Measurements from ENCODE around the gene PNMT.

The PNMT gene

DNA sequence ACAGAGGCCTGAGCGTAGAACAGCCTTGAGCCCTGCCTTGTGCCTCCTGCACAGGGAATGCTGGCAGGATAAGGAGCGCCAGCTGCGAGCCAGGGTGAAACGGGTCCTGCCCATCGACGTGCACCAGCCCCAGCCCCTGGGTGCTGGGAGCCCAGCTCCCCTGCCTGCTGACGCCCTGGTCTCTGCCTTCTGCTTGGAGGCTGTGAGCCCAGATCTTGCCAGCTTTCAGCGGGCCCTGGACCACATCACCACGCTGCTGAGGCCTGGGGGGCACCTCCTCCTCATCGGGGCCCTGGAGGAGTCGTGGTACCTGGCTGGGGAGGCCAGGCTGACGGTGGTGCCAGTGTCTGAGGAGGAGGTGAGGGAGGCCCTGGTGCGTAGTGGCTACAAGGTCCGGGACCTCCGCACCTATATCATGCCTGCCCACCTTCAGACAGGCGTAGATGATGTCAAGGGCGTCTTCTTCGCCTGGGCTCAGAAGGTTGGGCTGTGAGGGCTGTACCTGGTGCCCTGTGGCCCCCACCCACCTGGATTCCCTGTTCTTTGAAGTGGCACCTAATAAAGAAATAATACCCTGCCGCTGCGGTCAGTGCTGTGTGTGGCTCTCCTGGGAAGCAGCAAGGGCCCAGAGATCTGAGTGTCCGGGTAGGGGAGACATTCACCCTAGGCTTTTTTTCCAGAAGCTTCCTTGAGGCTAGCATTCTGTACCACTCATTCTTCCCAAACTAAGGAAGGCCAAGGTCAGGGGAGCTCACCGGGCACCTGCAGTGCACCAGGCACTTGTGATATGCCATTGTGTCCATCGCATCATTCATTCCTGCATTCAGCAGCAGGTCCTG, 1.9 kb downstream of the PNMT start:
- no peak for DNase-seq (ENCODE audit: low read depth)

DNA sequence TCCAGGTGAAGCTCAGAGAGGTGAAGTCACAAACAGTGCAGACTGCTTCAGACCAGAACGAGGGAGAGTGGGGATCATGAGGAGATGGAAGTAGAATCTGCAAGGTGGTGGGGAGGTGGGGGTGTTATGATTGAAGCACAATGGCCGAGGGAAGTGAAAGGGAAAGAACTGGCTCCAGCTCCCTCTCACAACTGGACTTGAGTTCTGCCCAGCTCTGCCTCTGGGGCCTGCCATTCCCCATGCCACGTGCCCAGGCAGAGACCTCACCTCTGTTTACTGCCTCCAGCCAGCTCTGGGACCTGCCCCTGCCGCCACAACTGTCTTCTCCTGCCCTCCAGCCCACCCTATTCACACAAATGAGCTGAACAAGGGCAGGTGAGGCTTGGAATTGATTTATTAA, 2.5 kb downstream of the PNMT start:
- no peak for DNase-seq (ENCODE audit: low read depth)

DNA sequence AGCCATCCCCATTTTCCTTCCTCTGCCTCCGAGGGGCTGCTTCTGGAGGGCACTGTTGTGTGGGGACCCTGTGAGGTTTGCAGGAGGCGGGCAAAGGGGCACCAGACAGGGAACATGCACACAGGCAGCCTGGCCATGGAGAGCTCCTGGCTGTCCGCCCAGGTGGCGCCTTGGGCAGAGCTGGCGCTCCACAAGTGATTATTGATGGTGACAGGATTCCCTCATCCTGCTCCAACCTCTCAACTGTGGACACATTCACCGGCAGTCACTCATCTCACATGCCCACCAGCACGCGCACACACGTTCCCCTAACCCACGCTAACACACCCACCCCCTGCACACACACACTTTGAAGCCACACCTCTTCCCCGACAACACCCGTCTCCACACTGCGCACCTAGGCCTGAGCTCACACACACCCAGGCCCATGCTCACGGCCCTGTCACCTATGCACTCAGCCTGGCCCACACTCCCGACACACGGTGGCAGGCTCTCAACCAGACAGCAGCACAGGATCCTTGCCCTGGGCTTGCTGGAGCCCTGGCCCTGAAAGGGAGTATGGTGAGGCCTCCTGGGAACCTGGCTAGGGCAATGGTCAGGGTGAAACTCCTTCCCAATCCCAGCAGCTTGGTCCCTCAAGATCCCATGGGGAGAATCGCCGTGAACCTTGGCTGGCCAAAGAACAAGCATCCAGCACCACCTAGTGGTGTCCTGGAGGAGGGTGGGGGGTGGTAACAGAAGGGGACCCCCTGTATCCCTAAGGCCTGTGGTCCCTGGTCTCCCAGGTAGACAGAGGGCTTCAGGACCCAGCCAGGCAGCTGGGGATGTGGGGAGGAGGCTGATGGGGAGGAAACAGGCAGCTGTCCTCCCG, 3.6 kb downstream of the PNMT start:
- DNase-seq (ENCODE audit: low read depth), result no peak

DNA sequence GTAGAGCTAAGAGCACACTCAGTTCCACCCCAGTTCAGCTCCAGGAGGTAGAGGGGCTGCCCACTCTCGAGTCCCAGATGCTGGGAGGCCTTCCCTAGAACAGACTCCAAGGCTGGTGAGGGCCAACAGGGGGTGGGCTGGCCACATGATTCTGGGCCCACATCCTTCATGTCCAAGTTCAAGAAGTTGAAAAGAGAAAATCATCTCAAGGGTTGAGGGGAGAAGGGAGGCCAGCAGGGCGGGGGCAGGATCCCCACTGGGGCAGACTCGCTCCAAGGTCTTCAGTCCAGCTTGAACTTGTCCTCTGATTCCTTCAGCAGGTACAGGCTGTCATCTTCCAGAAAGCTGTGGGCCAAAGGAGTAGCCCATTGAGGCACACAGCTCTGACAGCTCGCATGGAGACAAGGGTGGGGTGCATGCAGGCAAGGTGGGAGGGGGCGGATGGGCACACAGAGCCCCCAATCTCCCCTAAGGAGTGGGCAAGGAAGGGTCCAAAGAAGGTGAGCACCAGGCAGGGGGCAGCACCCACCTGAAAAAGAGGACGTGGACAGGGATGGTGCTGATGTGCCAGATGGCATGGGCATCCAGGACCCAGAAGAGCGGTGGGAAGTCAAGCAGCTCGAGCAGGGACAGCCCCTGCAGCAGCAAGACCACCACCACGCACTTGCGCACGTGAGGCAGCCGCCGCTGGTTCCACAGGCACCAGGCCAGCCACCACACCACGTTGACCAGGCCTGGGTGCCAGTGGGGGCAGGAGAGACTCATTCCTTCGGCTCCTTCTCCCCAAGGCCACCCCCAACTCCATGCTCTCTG, 4.5 kb downstream of the PNMT start:
- DNase-seq (ENCODE audit: low read depth), result no peak

DNA sequence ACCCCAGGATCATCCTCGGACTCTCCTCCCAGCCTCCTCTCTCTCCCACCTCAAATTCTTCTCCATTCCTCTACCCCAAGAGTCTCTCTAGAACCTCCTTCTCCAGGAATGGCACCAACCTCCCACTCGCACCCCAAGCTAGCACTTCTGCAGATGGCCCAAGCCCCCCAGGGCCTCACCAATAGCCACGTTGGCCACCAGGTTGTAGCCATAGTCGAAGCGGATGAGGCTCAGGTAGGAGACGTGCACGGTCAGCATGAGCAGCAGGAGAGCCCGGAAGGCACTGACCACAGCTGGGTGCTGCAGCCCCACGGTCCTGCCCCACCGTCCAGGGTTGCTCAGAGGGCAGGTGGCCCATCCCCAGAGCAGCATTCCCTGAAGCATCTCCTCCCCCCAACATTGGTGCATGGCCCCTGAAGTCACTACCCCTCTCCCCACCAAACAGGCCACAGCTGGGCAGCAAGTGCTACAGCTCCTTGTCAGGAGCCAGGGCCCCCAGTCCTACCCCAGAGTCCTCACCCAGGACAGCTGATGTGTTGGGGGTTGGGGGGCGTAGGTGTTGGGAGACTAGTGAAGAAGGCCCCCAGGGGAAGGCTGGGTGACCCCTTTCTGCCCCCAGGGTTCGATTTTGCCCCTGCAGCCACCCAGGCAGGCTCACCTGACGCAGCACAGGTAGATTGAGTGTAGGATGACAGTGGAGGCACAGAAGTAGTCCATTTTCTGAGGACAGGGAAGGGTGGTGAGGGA, 5.3 kb downstream of the PNMT start:
- no peak for DNase-seq (ENCODE audit: low read depth)

DNA sequence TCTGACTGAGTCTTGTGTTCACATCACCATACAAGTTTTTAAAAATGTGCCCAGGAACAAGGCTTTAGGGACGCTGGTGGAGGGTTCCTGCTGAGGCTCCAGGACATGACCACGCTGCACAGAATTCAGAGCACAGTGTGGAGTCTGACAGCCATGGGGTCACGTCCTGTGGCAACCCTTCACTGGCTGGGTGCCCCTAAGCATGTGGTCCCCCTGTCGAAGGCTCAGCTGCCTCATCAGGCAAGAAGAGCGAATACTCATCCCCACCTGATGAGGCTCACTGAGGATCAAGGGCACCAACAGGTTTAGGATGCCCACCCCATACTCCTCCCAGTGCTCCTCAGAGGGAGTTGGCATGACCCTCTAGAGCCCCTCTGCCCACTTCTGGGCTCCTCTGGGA, 5.9 kb downstream of the PNMT start:
- DNase-seq (ENCODE audit: low read depth), result no peak

DNA sequence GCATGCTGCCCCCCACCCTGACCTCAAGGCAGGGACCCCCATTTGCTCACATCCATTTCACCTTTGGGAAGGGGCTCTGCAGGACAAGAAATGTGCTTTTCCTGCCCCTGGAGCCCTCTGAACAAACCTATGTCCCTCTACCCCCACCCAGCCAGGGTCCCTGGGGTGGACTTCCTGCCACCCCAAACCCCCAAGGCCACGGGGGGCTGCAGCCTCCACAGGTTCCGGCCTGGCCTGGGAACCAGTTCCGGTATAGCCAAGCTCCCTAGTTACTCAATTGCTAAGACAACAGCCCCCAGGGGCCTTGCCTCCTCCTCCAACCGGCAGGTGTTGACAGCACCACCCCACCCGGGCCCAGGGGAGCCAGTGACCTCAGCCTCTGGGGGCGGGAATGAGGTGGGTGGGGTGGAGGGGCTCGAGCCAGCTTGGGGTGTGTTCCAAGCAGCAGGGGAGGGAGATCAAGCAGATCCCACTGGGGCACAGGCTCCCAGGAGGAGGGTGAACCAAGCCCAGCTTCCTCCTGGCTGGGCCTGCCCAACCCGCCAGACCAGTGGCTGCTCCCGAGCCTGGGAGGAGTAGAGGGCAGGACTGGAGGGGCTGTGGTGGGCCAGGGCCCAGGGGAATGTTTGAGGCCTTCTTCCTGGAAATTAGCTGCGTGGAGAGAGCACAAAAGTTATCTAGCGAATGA, 6.6 kb downstream of the PNMT start:
- DNase-seq (ENCODE audit: low read depth), result no peak

DNA sequence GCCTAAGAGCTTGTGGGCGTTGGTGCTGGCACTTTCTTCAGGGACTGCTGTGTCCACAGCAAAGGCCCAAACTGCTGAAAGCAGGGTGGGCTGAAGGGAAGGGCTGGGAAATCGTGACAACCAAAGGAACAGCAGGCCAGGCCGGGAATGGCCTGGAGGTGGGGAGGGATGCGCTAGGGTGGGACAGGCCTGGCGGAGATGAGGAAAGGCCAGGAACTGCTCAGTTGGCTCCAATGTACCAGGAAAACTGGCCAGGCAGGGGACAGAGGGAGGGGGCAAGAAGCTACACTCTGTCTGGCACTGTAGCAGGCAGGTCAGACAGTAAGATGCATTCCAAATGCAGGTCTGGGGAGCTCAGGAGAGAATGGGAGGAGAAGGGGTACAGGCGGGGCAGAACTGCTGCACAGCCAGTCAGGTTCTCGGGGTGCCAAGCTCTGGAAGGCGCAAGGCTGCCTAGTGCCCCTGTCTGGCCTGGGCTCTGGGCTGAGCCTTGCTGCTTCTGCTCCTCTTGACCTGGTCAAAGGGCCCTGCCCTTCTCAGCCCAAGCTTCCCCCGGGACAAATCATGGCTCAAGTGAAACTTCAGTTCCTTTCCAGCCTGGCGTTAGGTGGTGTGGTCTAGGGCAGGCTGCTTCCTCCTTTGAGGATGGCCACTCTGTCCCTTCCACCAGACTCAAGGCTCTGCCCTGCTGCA, 7.3 kb downstream of the PNMT start:
- DNase-seq (ENCODE audit: low read depth), result no peak

DNA sequence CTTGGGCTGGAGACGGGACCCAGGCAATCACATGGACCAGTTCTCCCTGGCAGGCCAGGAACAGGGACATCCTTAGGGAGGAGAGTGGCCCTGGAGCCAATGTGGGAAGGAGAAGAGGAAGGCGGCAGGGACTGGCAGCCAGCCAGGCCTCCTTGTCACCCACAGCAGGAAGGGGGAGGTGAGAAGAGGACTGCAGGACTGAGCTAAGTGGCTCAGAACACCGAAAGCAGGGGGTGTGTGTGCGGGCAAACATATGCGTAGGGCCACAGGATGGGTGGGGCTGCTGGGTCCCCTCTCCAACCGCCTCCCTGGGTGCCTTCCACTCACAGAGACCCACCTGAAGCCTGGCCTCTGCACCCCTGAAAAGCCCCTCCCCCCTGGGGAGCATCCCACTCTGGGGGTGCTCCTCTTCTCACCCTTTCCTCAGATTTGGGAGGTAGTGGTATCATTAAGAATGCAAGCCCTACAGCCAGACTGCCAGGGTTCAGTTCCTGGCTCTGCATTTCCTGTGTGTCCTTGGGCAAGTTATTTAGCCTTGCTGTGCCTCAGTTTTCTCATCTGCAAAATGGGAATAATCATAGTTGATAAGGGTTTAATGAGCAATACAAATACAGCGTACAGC, 8.1 kb downstream of the PNMT start:
- peak; percentile 13 for DNase-seq (ENCODE audit: low read depth)

DNA sequence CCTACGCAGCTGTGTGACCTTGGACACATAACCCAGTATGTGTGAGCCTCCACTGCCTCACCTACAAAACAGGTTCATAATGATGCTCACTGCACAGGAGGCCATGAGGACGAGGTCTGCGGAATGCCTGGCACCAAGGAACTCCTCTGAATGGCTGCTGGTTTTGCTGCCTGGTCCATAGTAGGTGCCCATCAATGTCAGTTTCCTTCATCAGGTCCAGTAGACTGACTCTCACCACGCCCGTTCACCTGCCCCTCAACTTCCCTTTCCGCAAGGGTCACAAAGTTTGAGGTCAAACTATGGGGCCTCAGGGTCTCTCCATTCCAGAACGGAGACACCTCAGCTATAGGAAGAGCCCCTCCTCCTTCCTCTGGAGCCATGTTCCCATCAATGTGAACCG, 8.8 kb downstream of the PNMT start:
- no peak for DNase-seq (ENCODE audit: low read depth)

DNA sequence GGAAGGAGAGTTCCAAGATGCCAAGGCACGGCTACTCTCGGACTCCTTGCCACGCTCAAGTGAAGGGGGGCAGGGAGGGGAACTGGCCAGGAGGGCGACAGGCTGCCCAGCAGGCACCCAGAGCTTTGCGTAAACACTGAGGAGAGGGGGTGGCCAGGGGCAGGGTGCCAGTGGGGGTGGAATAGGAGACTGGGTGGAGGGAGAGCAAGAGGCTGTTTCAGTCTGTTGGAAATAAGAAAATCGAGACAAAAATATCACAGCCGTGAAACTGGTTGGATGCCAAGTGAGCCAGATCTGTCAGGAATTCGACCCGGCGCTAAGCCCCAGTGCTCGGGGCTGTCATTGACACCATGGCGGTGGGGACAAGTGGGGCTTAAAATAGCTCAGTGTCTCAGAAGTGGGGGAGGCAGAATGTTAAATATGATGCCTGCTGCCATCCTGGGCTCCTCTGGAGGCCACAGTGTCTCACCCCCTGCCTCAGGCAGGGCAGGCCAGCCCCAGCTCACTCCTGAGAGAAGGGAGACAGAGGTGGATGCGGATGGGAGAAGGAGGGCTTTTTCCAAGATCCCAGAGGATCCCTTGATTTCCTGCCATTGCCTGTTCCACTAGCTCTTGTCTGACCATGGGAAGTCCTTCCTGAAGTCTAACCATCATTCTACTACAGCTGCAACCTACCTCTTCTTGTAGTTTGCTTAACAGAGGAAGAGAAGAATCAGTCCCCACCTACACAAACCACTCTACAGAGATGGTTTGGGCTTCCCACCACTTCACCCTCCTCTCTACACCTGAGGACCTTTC, 9.5 kb downstream of the PNMT start:
- DNase-seq (ENCODE audit: low read depth), result no peak

DNA sequence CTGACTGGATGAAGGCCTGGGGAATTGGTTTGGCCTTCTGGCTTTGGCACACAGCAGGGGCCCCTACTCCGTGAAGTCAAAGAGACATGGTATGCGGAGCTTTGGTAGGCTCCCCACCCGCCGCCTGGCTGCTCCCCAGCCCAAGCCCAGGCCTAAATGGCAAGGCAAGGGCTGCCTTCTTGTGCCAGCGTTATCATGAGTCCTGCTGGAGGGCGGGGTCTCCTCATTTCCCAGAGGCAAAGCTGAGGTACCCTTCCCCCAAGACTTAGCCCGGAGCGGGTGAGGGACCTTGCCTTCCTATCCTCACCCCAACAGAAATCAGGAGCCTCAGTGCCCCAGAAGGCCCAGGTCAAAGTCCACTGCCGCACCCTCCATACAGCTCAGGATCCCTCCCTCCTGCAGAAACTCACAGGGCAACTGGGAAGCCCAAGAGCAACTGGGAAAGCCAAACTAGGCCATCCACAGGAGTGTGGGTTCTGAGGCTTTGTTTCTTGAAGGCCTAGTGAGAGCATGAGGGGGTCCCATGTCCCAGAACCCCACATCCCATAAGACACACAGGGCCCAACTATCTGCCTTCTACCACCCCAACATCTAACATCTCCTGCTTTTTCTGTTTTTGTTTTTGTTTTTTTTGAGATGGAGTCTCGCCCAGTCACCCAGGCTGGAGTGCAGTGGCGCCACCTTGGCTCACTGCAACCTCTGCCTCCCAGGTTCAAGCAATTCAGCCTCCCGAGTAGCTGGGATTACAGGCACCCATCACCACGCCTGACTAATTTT, 10.3 kb downstream of the PNMT start:
- DNase-seq (ENCODE audit: low read depth), result no peak

DNA sequence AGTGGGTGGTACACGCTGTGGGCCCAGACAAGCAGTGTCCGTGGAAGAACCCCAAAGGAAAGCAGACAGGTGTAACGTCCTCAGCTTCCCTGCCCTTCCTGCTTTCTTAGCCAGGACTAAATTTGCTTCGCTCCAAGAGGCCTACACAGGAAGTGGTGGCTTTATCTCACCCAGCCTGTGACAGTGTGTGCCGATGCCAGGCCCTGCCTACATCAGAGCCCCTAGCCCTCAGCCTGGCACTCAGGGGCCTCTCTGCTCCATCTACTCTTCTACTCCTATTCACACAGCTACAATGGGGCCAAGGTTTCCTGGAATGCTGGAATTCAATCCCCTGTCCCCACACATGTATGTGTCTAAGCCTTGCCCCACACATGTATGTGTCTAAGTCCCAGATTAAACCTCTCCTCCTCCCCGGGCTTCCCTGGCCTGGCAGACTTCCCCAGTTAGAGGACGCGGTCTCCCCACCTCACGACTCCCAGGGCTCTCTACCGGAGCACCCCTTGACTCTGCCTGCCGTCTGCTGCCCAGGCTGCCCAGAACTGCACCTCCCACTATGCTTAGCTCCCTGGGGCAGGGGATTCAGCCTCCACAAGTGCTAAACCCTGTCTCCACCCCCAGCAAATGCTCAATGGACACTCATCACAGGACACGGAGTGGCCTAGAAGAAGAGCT, 11.4 kb downstream of the PNMT start:
- no peak for DNase-seq (ENCODE audit: low read depth)

DNA sequence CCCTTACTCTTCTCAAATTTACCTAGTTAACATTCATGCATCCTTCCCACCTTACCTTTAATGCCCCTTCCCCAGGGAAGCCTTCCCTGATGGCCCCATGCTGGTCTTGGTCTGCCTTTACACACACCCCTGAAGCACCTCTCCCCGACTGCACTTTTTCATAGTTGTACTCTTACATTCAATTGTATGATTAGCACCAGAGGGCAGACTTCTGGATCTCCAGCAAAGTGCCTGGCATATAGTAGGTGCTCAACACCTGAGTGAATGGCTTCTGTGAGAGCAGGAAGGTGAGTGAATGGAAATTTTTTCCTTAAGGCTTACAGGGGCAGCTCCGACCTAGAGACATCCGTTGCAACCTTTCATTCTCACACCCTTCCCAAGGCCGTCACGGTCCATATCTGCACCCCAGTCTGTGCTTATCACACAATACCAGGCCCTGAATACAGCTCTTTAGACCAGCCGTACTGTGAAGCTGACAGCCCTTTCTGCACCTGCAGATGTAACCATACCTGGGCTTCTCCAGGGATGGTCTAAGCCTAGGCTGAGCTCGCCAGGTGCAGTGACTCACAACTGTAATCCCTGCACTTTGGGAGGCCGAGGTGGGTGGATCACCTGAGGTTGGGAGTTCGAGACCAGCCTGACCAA, 15.2 kb downstream of the PNMT start:
- DNase-seq (ENCODE audit: low read depth), result no peak

DNA sequence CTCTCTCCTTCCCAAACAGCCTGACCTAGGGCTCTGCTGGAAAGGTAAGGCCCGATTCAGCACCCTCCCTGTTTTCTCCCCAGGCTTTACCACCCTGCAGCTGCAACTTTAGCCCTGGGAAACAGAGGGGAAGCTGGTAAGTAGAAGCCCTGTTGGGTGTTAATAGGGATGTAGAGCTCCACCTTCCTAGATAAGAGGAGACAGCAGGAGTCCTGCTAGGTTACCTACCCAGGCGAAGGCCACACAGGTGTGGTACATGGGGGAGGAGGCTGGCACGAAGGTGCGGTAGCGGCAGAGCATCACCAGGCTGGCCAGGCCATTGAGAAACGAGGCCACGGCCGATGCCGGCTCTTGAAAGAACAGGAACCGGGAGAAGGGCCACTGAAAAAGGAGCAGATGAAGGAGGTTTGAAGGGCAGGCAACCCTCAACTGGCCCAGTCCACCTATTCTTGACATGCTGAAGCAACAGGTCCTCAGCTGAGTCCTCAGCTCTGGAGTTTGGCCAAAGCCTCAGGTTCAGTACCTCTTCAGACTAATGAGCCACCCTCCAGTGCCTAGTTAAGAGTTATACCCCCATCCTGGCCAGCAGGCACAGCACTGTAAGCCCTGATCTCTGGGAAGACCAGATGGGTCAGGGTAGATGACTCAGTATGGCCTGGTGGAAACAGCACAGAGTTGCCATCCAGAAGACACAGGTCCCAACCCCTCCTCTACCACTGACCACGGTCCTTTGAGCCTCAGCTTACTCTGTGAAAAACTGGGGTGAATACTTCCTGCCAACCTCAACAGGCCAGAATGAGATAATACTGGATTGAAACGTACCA, 16.3 kb downstream of the PNMT start:
- no peak for DNase-seq (ENCODE audit: low read depth)

DNA sequence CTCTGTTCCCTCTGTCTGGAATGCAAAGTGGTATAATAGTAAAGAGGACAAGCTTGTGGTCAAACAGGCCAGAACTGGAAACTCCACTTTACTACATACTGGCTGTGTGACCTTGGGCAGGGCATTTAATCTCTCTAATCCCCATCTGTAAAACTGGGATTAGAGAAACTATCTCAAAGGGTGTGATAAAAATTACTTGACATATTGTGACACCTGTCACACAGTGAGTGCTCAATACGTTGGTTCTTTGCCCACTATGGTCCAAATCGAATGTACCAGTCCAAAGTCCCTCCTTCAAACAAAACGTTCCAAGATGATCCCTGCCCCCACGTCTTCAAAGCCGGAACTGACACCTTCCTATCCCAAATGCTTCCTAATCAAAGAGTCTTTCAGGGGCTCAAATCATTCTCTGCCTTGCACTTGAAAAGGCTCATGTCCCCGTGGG, 18.9 kb downstream of the PNMT start:
- DNase-seq (ENCODE audit: low read depth), result no peak
